ENCODE measurements around the gene IFNGR2. TPM values are rescaled to one million over a fixed set of nuclear protein-coding genes. Genes with fewer than 3 reads are reported as not detected.

The IFNGR2 gene
- total RNA-seq, 1 experiment from 2014 or later: 52.1 TPM

- H2AFZ ChIP-seq (ENCODE audit: low read length): peak within 1 kb of the TSS; percentile 92
- peak; percentile 98 for DNase-seq
- no peaks in the 10 kb centered on the region for H4K20me1 ChIP-seq (ENCODE audit: insufficient read depth, low read depth, low read length)
- peak within 1 kb of the TSS; percentile 88 for H3K4me2 ChIP-seq (ENCODE audit: low read depth, low read length, poor library complexity, severe bottlenecking)
- H3K4me3 ChIP-seq (ENCODE audit: low read length): peak within 1 kb of the TSS; percentile 99
- H3K4me1 ChIP-seq (ENCODE audit: low read length): peaks cover 13% of the 10 kb centered on the region
- no peaks in the 10 kb centered on the region for H3K27me3 ChIP-seq (ENCODE audit: low read length)
- H3K9me2 ChIP-seq (replicated peaks; ENCODE audit: insufficient read depth, low read length): no peaks in the 10 kb centered on the region
- H3K9ac ChIP-seq (ENCODE audit: low read length): peak within 1 kb of the TSS; percentile 89
- peak within 1 kb of the TSS; percentile 76 for H3K27ac ChIP-seq (ENCODE audit: low read length)
- no peaks in the 10 kb centered on the region for H3K36me3 ChIP-seq (ENCODE audit: insufficient read depth, low read length)
- H3K79me2 ChIP-seq (ENCODE audit: low read length): peaks cover 39% of the 10 kb centered on the region
- no peaks in the 10 kb centered on the region for H3K9me3 ChIP-seq (ENCODE audit: low read length)
Measured at GRCh38 chr21:33479679-33480480, 76.7 kb downstream of the IFNGR2 start, which contains the start of gene TMEM50B. Gene TMEM50B, minus strand, starts transcription at chr21:33479974. Its CDS starts 11,089 bp downstream, at chr21:33468885.

GRCh38 chr21:33480481-33481103 lies 77.4 kb downstream of the IFNGR2 start:
- Histone ChIP-seq H3K36me3 (ENCODE audit: insufficient read depth, low read length) (no peaks in the 10 kb centered on the region), H2AFZ (ENCODE audit: low read length) (peak overlapping the region; percentile 92), H3K9me3 (ENCODE audit: low read length) (no peaks in the 10 kb centered on the region), H3K9ac (ENCODE audit: low read length) (peak overlapping the region; percentile 88), H3K4me3 (ENCODE audit: low read length) (peak overlapping the region; percentile 95), H3K79me2 (ENCODE audit: low read length) (peaks cover 33% of the 10 kb centered on the region), H3K4me2 (ENCODE audit: low read depth, low read length, poor library complexity, severe bottlenecking) (peak overlapping the region; percentile 88), H3K27me3 (ENCODE audit: low read length) (no peaks in the 10 kb centered on the region), H4K20me1 (ENCODE audit: insufficient read depth, low read depth, low read length) (no peaks in the 10 kb centered on the region), H3K4me1 (ENCODE audit: low read length) (peaks cover 13% of the 10 kb centered on the region), H3K9me2 (replicated peaks; ENCODE audit: insufficient read depth, low read length) (no peaks in the 10 kb centered on the region), H3K27ac (ENCODE audit: low read length) (no peak overlapping the region)
- no peak for DNase-seq

GRCh38 chr21:33481314-33481943 lies 78.2 kb downstream of the IFNGR2 start:
- no peak for DNase-seq
- H3K27ac ChIP-seq (ENCODE audit: low read length): no peak overlapping the region
- H2AFZ ChIP-seq (ENCODE audit: low read length): no peak overlapping the region
- no peaks in the 10 kb centered on the region for H3K9me3 ChIP-seq (ENCODE audit: low read length)
- peak overlapping the region; percentile 88 for H3K4me2 ChIP-seq (ENCODE audit: low read depth, low read length, poor library complexity, severe bottlenecking)
- H3K9me2 ChIP-seq (replicated peaks; ENCODE audit: insufficient read depth, low read length): no peaks in the 10 kb centered on the region
- H3K27me3 ChIP-seq (ENCODE audit: low read length): no peaks in the 10 kb centered on the region
- H3K36me3 ChIP-seq (ENCODE audit: insufficient read depth, low read length): no peaks in the 10 kb centered on the region
- H3K9ac ChIP-seq (ENCODE audit: low read length): no peak overlapping the region
- peaks cover 13% of the 10 kb centered on the region for H3K4me1 ChIP-seq (ENCODE audit: low read length)
- H4K20me1 ChIP-seq (ENCODE audit: insufficient read depth, low read depth, low read length): no peaks in the 10 kb centered on the region
- H3K79me2 ChIP-seq (ENCODE audit: low read length): peaks cover 25% of the 10 kb centered on the region
- no peak overlapping the region for H3K4me3 ChIP-seq (ENCODE audit: low read length)

Other genes with a start within 250 kb of the IFNGR2 start
- 10.2 and 25.3 TPM in 2 replicates for gene IFNAR2, start 173.5 kb upstream of the IFNGR2 start, total RNA-seq (2014; rRNA removed; shearing (Covaris generic); ENCODE audit: low replicate concordance)
- gene IL10RB, start 137.0 kb upstream of the IFNGR2 start, total RNA-seq (2014; rRNA removed; shearing (Covaris generic); ENCODE audit: low replicate concordance): 48.8 and 67.0 TPM in 2 replicates
- gene IFNAR1, start 78.4 kb upstream of the IFNGR2 start, total RNA-seq (2014; rRNA removed; shearing (Covaris generic); ENCODE audit: low replicate concordance): 6.8 and 10.5 TPM in 2 replicates
- 39.9 and 57.5 TPM in 2 replicates for gene TMEM50B, start 76.6 kb downstream of the IFNGR2 start, total RNA-seq (2014; rRNA removed; shearing (Covaris generic); ENCODE audit: low replicate concordance)
- 0.22 and 0.25 TPM in 2 replicates for gene DNAJC28, start 88.3 kb downstream of the IFNGR2 start, total RNA-seq (2014; rRNA removed; shearing (Covaris generic); ENCODE audit: low replicate concordance)
- 117 and 119 TPM in 2 replicates for gene GART, start 138.7 kb downstream of the IFNGR2 start, total RNA-seq (2014; rRNA removed; shearing (Covaris generic); ENCODE audit: low replicate concordance)
- 121 and 159 TPM in 2 replicates for gene SON, start 139.6 kb downstream of the IFNGR2 start, total RNA-seq (2014; rRNA removed; shearing (Covaris generic); ENCODE audit: low replicate concordance)
- gene DONSON, start 185.3 kb downstream of the IFNGR2 start, total RNA-seq (2014; rRNA removed; shearing (Covaris generic); ENCODE audit: low replicate concordance): 14.6 and 16.1 TPM in 2 replicates
- gene CRYZL1, start 238.3 kb downstream of the IFNGR2 start, total RNA-seq (2014; rRNA removed; shearing (Covaris generic); ENCODE audit: low replicate concordance): 38.9 and 43.6 TPM in 2 replicates
- gene ITSN1, start 239.1 kb downstream of the IFNGR2 start, total RNA-seq (2014; rRNA removed; shearing (Covaris generic); ENCODE audit: low replicate concordance): 2.3 TPM in 2 replicates